HG03565 (cell line): ENCODE results near the gene FBXO48.
A peak's percentile ranks its signal among the peaks of the same experiment; 100 is the strongest.

Experiments used
- ATAC-seq: cut with Tn5 transposase; IDR thresholded peaks from one replicate; pipeline ENCODE4 v1.9.1; 2021; ENCODE audit warnings: mild to moderate bottlenecking, moderate library complexity; ENCODE audit not compliant: unreplicated experiment

Gene FBXO48

GRCh38 chr2:68414876-68415275, 52.2 kb downstream of the FBXO48 start:
- ATAC-seq: no peak

GRCh38 chr2:68414452-68414851, 52.6 kb downstream of the FBXO48 start:
- ATAC-seq: no peak

GRCh38 chr2:68413466-68413865, 53.6 kb downstream of the FBXO48 start:
- no peak for ATAC-seq

GRCh38 chr2:68412127-68412819, 54.8 kb downstream of the FBXO48 start:
- ATAC-seq: peak; percentile 14

- peak; percentile 96 for ATAC-seq
These were observed 55.5 kb downstream of the FBXO48 start for GRCh38 chr2:68411397-68412126.
